HG03175 (cell line): ENCODE data around the gene CHCHD10.

Experiments
- ATAC-seq: cut with Tn5 transposase; IDR thresholded peaks from one replicate; pipeline ENCODE4 v1.9.1; 2021; ENCODE audit warnings: mild to moderate bottlenecking, moderate library complexity; ENCODE audit not compliant: unreplicated experiment

The CHCHD10 gene

DNA sequence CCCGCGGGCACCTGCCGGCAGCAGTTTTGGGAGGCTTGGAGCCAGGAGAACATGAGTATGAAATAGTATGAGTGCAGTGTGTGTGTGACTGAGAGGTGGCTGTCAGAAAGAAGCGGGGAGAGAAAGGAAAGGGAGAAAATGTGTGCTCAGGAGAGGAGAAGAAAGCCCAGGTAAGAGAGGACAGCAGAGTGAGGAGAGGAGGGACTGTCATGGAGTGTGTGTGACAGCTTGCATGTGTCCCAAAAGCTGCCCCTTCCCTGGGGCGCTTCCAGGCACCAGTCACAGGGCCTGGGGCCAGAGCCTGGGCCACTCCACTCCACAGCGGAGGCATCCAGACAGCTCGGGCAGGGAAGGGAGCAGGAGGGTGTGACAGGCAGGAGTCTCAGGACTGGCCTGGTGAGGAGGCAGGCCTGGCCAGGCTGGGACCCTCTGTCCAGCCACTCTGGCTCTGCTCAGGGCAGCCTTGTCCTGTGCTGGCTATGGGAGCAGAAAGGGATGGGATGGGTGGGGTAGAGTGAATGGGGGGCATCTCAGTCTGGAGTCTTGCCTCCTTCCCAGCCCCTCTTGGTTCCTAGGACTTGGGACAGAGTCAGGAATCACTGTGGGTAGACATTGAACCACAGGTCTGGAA, 5.8 kb upstream of the CHCHD10 start:
- no peak for ATAC-seq

DNA sequence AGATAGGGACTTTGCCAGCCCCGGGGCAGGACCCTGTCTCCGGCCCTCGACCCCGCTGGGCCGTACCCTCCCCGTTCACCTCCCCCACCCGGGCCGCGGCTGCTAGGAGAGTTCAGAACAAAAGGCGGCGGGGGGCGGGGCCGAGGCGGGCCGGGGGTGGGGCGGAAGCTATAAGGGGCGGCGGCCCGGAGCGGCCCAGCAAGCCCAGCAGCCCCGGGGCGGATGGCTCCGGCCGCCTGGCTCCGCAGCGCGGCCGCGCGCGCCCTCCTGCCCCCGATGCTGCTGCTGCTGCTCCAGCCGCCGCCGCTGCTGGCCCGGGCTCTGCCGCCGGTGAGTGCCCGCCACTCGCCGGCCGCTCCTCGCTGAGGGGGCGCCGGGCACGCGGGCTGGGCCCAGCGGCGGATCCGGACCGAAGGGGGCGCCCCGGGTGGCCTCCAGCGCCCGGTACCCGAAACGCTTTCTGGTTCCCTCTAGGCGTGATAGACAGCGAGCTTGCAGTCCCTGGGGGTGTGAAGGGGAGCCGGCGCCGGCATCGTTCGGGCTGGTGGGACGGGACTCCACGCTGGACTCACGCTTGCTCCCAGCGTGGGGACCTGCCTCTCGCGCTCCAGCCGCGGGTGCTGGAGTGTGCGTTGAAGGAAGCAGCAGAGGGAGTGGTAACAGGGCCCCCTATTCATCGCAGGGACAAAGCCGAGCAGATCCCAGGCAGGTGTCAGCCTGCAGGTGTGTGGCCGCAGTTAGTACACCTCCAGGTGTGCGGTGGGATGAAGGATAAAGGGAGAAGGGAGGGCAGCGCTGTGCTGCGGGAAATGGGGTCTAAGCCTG, 5.1 kb upstream of the CHCHD10 start, which contains the start of gene MMP11:
Gene MMP11 (plus strand): TSS at position 201 of the 825 bp plus-strand sequence. CDS start 22 bp downstream, at position 223.
- no peak for ATAC-seq

DNA sequence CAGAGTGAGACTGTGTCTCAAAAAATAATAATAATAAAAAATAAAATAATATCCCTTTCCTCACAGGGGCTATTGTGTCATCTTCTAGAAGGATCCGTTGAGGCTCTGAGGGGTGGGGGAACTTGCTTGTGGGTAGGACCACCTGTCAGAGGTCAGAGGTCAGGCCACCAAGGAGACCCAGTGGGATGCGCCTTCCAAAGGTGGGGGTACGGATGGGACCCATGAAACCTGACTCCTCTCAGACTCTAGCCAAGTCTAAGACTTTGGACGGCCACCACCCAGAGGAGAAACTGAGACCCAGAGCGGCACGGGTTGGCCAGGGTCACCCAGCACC, 4.5 kb upstream of the CHCHD10 start:
- ATAC-seq = no peak

DNA sequence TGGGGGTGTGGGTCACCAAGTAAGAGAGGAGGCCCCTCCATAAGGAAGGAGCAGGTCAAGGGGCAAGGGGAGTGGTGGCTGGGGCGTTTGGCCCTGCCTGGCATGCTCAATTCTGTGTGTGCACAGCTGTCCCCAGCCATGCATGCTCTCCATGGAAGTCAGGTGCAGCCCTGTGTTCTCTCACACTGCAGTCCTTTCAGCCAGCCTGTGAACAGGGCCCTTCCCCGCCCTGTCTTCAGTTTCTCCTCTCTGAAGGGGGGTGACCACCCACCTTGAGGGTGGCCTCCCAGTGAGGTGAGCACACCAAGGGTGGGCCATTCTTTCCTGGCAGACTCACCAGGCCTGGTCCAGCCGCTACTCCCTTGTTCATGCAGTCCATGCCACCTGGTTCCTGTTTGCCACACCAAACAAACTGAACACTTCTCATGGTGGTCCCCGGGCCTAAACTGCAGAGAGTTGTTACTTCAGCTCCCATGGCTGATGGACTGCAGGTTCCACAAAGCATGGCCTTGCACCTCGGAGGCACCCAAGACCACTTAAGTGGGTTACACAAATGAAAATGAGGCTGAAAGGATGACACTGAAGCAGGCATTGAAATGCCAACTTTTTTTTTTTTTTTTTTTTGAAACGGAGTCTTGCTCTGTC, 1.7 kb upstream of the CHCHD10 start:
- no peak for ATAC-seq

DNA sequence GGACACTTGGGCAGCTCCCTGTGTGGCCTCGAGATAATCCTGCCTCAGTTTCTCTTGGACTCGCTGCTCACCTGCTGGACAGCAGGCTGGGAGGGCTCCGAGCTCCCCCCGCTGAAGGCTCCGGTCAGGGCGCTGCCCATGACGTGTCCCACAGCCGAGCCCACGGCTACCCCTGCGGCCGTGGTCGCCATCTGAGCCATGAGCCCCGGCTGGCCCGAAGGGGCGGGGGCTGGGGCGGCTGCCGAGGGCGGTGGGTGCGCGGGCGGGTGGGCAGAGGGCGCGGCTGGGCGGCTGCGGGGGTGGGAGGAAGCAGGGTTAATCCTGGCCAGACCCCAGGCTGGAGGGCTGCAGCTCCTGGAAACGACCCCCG, 484 bp downstream of the CHCHD10 start:
- ATAC-seq = no peak

- ATAC-seq = no peak
These were observed 2.6 kb downstream of the CHCHD10 start for GRCh38 chr22:23764899-23765881.

GRCh38 chr22:23763954-23764353, 3.8 kb downstream of the CHCHD10 start:
- no peak for ATAC-seq

- ATAC-seq = no peak
These were observed 4.2 kb downstream of the CHCHD10 start for GRCh38 chr22:23763579-23763945.

DNA sequence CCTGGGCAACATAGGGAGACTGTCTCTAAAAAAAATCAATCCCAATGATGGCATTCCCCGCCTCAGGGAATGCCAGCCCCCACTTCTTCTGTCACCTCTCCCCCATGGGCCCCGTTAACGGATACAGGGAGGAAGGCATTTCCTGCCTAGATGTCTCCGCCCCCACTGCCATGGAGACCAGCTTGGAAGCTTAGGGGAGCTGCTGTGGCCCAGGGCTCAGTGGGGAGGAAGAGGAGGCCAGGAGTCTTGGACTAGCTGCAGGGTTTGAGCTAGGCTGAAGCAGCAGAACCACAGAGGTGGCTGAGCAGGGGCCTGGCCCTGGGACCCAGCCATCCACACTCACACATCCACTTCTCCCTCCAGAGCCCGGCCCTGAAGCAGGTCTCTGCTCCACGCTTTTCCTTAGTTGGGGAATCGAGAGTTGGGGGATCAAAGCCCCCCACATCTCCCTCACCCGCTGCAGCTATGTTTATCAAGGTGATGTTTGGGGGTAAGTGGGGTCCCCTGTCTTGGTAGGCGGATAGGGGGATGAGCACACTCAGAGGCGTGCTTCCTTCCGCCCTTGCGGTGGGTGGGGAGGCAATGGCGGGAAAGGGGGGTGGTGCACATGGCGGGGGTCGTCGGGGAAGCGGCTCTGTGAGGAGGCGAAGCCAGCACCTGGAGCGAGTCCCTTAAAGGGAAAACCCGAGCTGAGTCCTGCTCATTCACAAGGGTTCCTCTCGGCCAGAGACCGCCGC, 4.8 kb downstream of the CHCHD10 start, which contains the start of gene C22orf15:
Gene C22orf15 (plus strand): TSS at position 149 of the 737 bp plus-strand sequence. CDS start 317 bp downstream, at position 466.
- ATAC-seq = no peak

- ATAC-seq = no peak
These were observed 7.7 kb downstream of the CHCHD10 start for GRCh38 chr22:23760056-23760455.

DNA sequence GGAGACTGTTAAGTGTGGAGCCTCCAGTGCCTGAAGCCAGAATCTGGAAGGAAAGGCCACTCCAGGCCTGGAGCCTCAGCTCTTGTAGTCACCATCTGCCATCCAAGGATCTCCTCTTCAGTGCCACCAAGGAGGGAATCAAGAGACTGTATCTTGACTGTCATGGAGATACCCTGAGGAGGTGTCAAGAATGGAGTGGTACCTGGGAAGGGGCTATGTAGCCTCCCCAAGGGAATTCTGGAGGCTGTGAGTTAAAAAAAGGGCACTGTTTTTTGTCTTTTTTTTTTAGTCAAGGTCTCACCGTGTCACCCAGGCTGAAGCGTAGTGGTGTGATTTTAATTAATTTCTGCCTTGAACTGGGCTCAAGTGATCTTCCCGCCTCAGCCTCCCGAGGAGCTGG, 8.2 kb downstream of the CHCHD10 start:
- ATAC-seq = no peak

DNA sequence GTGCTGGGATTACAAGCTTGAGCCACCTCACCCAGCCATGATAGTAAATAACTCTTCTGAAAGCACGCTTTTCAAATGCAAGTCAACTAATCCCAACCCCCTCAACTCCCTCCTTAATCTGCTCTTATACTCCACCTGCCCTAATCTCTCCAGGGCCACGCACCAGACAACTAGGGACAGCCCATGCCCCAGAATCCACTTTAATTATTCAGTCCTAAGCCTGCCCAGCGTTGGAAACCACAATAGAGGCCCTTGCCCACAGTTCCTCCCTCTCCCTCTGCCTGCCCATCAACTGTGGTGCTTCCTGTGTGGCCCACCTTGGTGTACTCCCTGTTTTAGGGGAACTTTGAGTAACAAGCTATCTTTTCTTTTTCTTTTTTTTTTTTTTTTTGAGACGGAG, 10.9 kb downstream of the CHCHD10 start:
- ATAC-seq = no peak

DNA sequence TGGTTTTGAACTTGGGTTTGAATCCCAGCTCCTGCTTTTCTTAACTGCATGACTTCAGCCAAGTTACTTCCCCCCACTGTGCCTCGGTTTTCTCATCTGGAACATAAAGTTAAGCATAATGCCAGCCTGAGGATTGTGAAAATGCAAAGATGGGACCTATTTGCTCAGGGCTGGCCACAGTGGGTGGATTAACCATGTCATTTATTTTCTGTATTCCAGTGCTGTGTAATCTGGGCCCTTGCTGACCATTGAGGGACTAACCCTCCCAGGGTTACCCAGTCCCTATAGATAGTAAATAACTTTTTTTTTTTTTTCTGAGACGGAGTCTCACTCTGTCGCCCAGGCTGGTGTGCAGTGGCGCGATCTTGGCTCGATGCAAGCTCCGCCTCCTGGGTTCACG, 12.1 kb downstream of the CHCHD10 start:
- ATAC-seq = no peak

- no peak for ATAC-seq
These were observed 12.7 kb downstream of the CHCHD10 start for GRCh38 chr22:23754980-23755636.

- no peak for ATAC-seq
These were observed 13.4 kb downstream of the CHCHD10 start, which contains the start of gene VPREB3 for GRCh38 chr22:23754220-23754919. Gene VPREB3, minus strand, starts transcription at chr22:23754425. Its CDS starts 62 bp downstream, at chr22:23754363.

- ATAC-seq = no peak
These were observed 14.4 kb downstream of the CHCHD10 start for GRCh38 chr22:23753385-23753784.

DNA sequence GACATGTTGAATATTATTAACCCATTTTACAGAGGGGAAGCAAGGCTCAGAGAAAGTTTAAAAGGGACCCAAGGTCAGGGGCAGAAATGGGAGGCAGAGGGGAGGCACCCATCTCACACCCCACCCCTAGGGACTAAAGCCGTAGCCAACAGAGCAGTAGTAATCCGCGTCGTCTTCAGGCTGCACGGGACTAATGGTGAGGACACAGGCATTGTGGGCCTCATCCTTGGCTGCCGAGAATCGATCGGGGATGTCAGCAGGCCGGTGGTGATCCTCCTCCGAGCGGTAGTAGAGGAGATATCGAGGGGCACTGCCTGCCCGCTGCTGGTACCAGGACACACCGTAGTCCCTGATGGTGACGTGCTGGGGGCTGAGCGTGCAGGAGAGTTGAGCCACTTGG, 15.0 kb downstream of the CHCHD10 start:
- ATAC-seq = no peak

DNA sequence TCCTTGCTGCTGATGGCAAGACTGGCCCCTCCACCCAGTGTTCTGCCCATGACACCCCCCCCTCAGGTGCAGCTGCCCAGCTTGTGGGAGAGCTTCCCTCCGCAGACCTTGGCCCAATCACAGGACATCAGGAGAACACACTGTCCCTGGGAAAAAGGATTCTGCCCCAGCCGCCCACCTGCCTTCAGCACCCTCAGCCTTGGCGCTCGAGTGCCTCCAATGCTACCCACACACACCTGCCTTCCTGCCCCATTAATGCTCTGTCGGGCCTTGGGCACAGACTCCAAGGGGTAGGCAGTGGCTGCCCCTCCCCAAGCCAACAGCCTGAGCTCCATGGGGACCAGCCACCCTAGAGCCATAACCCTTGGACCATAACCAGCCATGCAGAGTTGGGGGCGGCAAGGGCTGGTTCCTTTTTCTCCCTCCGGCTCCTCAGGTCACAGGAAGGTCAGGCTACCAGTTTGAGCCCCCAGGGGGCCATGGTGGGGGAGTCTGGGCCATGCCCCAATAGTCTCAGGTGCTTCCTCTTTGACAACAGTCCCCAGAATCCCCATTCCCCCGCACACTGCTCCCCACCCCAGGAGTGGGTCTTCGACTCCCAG, 15.6 kb downstream of the CHCHD10 start:
- peak; percentile 34 for ATAC-seq
